GM19193 (cell line): Measurements from ENCODE around the gene C20orf202.

Source experiments
- POLR2A ChIP-seq: IDR thresholded peaks from 4 replicates; pipeline ENCODE4 v1.6.1; 2011; ENCODE audit not compliant: insufficient read depth, insufficient read length; ENCODE audit errors: extremely low read depth

Gene C20orf202

GRCh38 chr20:1177680-1178079 lies 25.6 kb upstream of the C20orf202 start:
- TF ChIP-seq POLR2A: no peak

GRCh38 chr20:1178103-1178502 lies 25.2 kb upstream of the C20orf202 start:
- no peak for TF ChIP-seq POLR2A

GRCh38 chr20:1178623-1179022 lies 24.6 kb upstream of the C20orf202 start:
- TF ChIP-seq POLR2A: no peak

- TF ChIP-seq POLR2A: no peak
These were observed 22.3 kb upstream of the C20orf202 start for GRCh38 chr20:1180949-1181348.

GRCh38 chr20:1182106-1182505 lies 21.1 kb upstream of the C20orf202 start:
- no peak for TF ChIP-seq POLR2A

GRCh38 chr20:1183153-1183552 lies 20.1 kb upstream of the C20orf202 start:
- no peak for TF ChIP-seq POLR2A

GRCh38 chr20:1184260-1184637 lies 19.0 kb upstream of the C20orf202 start:
- TF ChIP-seq POLR2A: no peak

GRCh38 chr20:1184638-1185315 lies 18.5 kb upstream of the C20orf202 start, which contains the start of gene TMEM74B:
Gene TMEM74B (minus strand): TSS chr20:1184981. CDS start chr20:1183801, 1,180 bp downstream.
- TF ChIP-seq POLR2A: no peak

- TF ChIP-seq POLR2A: no peak
These were observed 17.9 kb upstream of the C20orf202 start for GRCh38 chr20:1185316-1185741.

GRCh38 chr20:1185790-1186334 lies 17.4 kb upstream of the C20orf202 start:
- TF ChIP-seq POLR2A: no peak

- TF ChIP-seq POLR2A: no peak
These were observed 16.8 kb upstream of the C20orf202 start for GRCh38 chr20:1186367-1186991.

GRCh38 chr20:1187605-1188171 lies 15.6 kb upstream of the C20orf202 start:
- TF ChIP-seq POLR2A: no peak

GRCh38 chr20:1188347-1188746 lies 14.9 kb upstream of the C20orf202 start:
- TF ChIP-seq POLR2A: no peak

- no peak for TF ChIP-seq POLR2A
These were observed 13.4 kb upstream of the C20orf202 start for GRCh38 chr20:1189827-1190226.

- no peak for TF ChIP-seq POLR2A
These were observed 12.4 kb upstream of the C20orf202 start for GRCh38 chr20:1190847-1191246.

GRCh38 chr20:1191299-1191698 lies 12.0 kb upstream of the C20orf202 start:
- TF ChIP-seq POLR2A: no peak

GRCh38 chr20:1195226-1195625 lies 8.0 kb upstream of the C20orf202 start:
- no peak for TF ChIP-seq POLR2A

- TF ChIP-seq POLR2A: no peak
These were observed 6.6 kb upstream of the C20orf202 start for GRCh38 chr20:1196634-1197033.
